ENCODE data around the gene COQ10B. TPM values are rescaled to one million over a fixed set of nuclear protein-coding genes. Genes with fewer than 3 reads are reported as not detected.

The COQ10B gene
- total RNA-seq, 1 experiment from 2014 or later: 21.7 TPM

GRCh38 chr2:197472166-197472565 is 18.8 kb downstream of the COQ10B start:
- ChIA-PET POLR2A (interaction anchor here (0.7 kb wide), 1 partner anchor 10 kb away, joined by 5 read pairs; no protein-coding TSS in a partner anchor), CTCF (no interaction called here)
- H3K27ac Mint-ChIP-seq: no peak overlapping the region
- peaks cover 35% of the 10 kb centered on the region for H3K36me3 Mint-ChIP-seq
- TF ChIP-seq FOXK1 (CRISPR knock-in tag; IDR thresholded peaks at IDR 0.05) (no peak), HMGA2 (CRISPR knock-in tag; IDR thresholded peaks at IDR 0.05) (no peak), ZBTB43 (CRISPR knock-in tag; IDR thresholded peaks at IDR 0.05) (no peak), ZNF281 (CRISPR knock-in tag; IDR thresholded peaks at IDR 0.05) (no peak), SOX15 (CRISPR knock-in tag; IDR thresholded peaks at IDR 0.05) (no peak), EMX1 (CRISPR knock-in tag; IDR thresholded peaks at IDR 0.05) (no peak), AFF4 (CRISPR knock-in tag; IDR thresholded peaks at IDR 0.05; ENCODE audit: borderline replicate concordance) (no peak)
- DNase-seq (ENCODE audit: low spot score): no peak
- no peaks in the 10 kb centered on the region for H3K9me3 Mint-ChIP-seq
- no peaks in the 10 kb centered on the region for H3K27me3 Mint-ChIP-seq (ENCODE audit: low read depth)
- no peak overlapping the region for H3K4me3 Mint-ChIP-seq
- ATAC-seq: no peak
- H3K4me1 Mint-ChIP-seq: no peaks in the 10 kb centered on the region

GRCh38 chr2:197477797-197478196 is 24.4 kb downstream of the COQ10B start:
- CTCF ChIA-PET: no interaction called here
- TF ChIP-seq SMAD3 (CRISPR knock-in tag; IDR thresholded peaks at IDR 0.05; ENCODE audit: borderline replicate concordance) (no peak), ZNF423 (CRISPR knock-in tag; IDR thresholded peaks at IDR 0.05) (no peak), GRHL2 (CRISPR knock-in tag; IDR thresholded peaks at IDR 0.05; ENCODE audit: insufficient replicate concordance, severe bottlenecking) (no peak), JUN (CRISPR knock-in tag; IDR thresholded peaks at IDR 0.05) (no peak), ZNF232 (CRISPR knock-in tag; IDR thresholded peaks at IDR 0.05) (no peak), TP53 (CRISPR knock-in tag; IDR thresholded peaks at IDR 0.05) (no peak), ERG (CRISPR knock-in tag; IDR thresholded peaks at IDR 0.05) (no peak), SMAD4 (CRISPR knock-in tag; IDR thresholded peaks at IDR 0.05) (no peak), PREB (CRISPR knock-in tag; IDR thresholded peaks at IDR 0.05; ENCODE audit: borderline replicate concordance) (no peak), ATF2 (CRISPR knock-in tag; IDR thresholded peaks at IDR 0.05; ENCODE audit: borderline replicate concordance, low read depth) (no peak), HMGXB4 (CRISPR knock-in tag; IDR thresholded peaks at IDR 0.05) (no peak), USF2 (CRISPR knock-in tag; IDR thresholded peaks at IDR 0.05) (no peak), GABPB1 (CRISPR knock-in tag; IDR thresholded peaks at IDR 0.05) (no peak), NFATC4 (CRISPR knock-in tag; IDR thresholded peaks at IDR 0.05) (no peak), NFYB (CRISPR knock-in tag; conservative IDR thresholded peaks at IDR 0.05; ENCODE audit: low read depth) (no peak)

More at GRCh38 chr2:197477797-197478196, 24.4 kb downstream of the COQ10B start:
- H3K4me1 Mint-ChIP-seq: no peaks in the 10 kb centered on the region
- ATAC-seq (no peak), DNase-seq (ENCODE audit: low spot score) (no peak)
- no peak overlapping the region for H3K4me3 Mint-ChIP-seq
- no peaks in the 10 kb centered on the region for H3K9me3 Mint-ChIP-seq
- H3K27ac Mint-ChIP-seq: no peak overlapping the region
- POLR2A ChIA-PET: no interaction called here
- H3K27me3 Mint-ChIP-seq (ENCODE audit: low read depth): no peaks in the 10 kb centered on the region
- H3K36me3 Mint-ChIP-seq: peaks cover 37% of the 10 kb centered on the region

All from WTC11 (cell line).